H1 (cell line): ENCODE measurements around the gene RNPEPL1. TPM values are rescaled to one million over a fixed set of nuclear protein-coding genes. Genes with fewer than 3 reads are reported as not detected.

Experiments
- POLR2AphosphoS5 ChIP-seq: IDR thresholded peaks from 2 replicates; pipeline ENCODE4 v1.6.1; 2011; ENCODE audit warnings: low read depth, low read length
- TAF7 ChIP-seq: optimal IDR thresholded peaks from 2 replicates; pipeline ENCODE3; 2011; ENCODE audit warnings: low read depth, mild to moderate bottlenecking, inconsistent platforms, low read length, moderate library complexity, borderline replicate concordance
- TEAD4 ChIP-seq: IDR thresholded peaks from 2 replicates; pipeline ENCODE4 v1.6.1; 2012; ENCODE audit warnings: low read depth, low read length, inconsistent platforms, mixed read lengths
- polyA plus RNA-seq, 7 experiments: library from polyadenylated mRNA; depleted of rRNA in 3 of 7; stranded (reverse) in 5 of 7; unstranded in 2 of 7; fragments of >200 nt in 5 of 7; fragments of 200-250 nt in 2 of 7; gene quantifications; 1 replicate in 5 of 7; 2 replicates in 1 of 7; 4 replicates in 1 of 7; pipeline versions ENCODE4 v1.2.1 to v1.2.3, GENCODE V29; 2011 to 2013; ENCODE audit warnings: missing spikeins in 2 of 7, mixed read lengths in 2 of 7
- total RNA-seq: library from RNA; stranded (reverse); fragmentation: NEBNext Ultra II Directional; extraction: Animal tissue kit (Norgen Biotek cat#: 25700); gene quantifications from 2 replicates; pipeline ENCODE4 v1.2.1, GENCODE V29; 2021
- TF ChIP-seq, protein P1 (sequence below): fragments of 300-600 bp; sonication (generic); IDR thresholded peaks from 2 replicates; pipeline ENCODE4 v1.7.1; 2012; ENCODE audit warnings: low read length, moderate library complexity, mild to moderate bottlenecking, inconsistent platforms; ENCODE audit not compliant: insufficient replicate concordance
- TF ChIP-seq, protein P2 (sequence below): IDR thresholded peaks from 2 replicates; pipeline ENCODE4 v1.6.1; 2012; ENCODE audit warnings: low read length, inconsistent platforms

Gene RNPEPL1
- total and polyA plus RNA-seq, 2 of the 8 experiments (the other 6 are each of a cell fraction or from before 2014, with no cell fraction given) = 9.0 to 11.3 TPM

DNA sequence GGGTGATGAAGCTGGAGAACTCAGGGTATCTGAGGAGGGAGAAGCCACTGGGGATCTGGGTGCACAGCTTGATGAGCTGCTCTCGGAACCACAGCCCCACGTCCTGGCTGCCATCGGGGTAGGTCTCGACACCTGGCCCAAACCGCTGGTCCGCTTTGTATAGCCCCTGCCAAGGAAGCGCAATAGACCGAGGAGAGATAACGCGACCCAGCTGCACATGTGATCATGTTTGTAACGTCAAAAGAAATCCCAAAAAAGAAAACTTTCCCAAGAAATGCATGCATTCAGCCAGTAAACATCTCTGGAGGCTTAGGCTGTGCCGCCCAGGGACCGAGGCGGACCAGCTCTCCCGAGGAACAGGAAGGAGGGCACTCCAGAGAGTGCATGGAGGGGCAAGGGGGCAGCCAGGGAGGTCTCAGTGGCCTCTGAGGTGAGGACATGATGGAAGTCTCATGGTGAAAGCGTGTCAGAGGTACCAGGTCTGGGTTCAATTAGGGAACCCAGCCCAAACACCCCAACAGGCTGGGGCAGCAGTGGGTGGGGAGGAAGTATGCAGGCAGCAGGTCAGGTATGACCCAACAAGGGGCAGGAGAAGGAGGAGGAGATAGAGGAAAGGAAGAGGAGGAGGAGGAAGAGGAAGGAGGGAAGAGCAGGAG is 38.8 kb upstream of the RNPEPL1 start (continued):
- TF ChIP-seq, protein P1, sequence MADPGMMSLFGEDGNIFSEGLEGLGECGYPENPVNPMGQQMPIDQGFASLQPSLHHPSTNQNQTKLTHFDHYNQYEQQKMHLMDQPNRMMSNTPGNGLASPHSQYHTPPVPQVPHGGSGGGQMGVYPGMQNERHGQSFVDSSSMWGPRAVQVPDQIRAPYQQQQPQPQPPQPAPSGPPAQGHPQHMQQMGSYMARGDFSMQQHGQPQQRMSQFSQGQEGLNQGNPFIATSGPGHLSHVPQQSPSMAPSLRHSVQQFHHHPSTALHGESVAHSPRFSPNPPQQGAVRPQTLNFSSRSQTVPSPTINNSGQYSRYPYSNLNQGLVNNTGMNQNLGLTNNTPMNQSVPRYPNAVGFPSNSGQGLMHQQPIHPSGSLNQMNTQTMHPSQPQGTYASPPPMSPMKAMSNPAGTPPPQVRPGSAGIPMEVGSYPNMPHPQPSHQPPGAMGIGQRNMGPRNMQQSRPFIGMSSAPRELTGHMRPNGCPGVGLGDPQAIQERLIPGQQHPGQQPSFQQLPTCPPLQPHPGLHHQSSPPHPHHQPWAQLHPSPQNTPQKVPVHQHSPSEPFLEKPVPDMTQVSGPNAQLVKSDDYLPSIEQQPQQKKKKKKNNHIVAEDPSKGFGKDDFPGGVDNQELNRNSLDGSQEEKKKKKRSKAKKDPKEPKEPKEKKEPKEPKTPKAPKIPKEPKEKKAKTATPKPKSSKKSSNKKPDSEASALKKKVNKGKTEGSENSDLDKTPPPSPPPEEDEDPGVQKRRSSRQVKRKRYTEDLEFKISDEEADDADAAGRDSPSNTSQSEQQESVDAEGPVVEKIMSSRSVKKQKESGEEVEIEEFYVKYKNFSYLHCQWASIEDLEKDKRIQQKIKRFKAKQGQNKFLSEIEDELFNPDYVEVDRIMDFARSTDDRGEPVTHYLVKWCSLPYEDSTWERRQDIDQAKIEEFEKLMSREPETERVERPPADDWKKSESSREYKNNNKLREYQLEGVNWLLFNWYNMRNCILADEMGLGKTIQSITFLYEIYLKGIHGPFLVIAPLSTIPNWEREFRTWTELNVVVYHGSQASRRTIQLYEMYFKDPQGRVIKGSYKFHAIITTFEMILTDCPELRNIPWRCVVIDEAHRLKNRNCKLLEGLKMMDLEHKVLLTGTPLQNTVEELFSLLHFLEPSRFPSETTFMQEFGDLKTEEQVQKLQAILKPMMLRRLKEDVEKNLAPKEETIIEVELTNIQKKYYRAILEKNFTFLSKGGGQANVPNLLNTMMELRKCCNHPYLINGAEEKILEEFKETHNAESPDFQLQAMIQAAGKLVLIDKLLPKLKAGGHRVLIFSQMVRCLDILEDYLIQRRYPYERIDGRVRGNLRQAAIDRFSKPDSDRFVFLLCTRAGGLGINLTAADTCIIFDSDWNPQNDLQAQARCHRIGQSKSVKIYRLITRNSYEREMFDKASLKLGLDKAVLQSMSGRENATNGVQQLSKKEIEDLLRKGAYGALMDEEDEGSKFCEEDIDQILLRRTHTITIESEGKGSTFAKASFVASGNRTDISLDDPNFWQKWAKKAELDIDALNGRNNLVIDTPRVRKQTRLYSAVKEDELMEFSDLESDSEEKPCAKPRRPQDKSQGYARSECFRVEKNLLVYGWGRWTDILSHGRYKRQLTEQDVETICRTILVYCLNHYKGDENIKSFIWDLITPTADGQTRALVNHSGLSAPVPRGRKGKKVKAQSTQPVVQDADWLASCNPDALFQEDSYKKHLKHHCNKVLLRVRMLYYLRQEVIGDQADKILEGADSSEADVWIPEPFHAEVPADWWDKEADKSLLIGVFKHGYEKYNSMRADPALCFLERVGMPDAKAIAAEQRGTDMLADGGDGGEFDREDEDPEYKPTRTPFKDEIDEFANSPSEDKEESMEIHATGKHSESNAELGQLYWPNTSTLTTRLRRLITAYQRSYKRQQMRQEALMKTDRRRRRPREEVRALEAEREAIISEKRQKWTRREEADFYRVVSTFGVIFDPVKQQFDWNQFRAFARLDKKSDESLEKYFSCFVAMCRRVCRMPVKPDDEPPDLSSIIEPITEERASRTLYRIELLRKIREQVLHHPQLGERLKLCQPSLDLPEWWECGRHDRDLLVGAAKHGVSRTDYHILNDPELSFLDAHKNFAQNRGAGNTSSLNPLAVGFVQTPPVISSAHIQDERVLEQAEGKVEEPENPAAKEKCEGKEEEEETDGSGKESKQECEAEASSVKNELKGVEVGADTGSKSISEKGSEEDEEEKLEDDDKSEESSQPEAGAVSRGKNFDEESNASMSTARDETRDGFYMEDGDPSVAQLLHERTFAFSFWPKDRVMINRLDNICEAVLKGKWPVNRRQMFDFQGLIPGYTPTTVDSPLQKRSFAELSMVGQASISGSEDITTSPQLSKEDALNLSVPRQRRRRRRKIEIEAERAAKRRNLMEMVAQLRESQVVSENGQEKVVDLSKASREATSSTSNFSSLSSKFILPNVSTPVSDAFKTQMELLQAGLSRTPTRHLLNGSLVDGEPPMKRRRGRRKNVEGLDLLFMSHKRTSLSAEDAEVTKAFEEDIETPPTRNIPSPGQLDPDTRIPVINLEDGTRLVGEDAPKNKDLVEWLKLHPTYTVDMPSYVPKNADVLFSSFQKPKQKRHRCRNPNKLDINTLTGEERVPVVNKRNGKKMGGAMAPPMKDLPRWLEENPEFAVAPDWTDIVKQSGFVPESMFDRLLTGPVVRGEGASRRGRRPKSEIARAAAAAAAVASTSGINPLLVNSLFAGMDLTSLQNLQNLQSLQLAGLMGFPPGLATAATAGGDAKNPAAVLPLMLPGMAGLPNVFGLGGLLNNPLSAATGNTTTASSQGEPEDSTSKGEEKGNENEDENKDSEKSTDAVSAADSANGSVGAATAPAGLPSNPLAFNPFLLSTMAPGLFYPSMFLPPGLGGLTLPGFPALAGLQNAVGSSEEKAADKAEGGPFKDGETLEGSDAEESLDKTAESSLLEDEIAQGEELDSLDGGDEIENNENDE = no peak
- TF ChIP-seq, protein P2, sequence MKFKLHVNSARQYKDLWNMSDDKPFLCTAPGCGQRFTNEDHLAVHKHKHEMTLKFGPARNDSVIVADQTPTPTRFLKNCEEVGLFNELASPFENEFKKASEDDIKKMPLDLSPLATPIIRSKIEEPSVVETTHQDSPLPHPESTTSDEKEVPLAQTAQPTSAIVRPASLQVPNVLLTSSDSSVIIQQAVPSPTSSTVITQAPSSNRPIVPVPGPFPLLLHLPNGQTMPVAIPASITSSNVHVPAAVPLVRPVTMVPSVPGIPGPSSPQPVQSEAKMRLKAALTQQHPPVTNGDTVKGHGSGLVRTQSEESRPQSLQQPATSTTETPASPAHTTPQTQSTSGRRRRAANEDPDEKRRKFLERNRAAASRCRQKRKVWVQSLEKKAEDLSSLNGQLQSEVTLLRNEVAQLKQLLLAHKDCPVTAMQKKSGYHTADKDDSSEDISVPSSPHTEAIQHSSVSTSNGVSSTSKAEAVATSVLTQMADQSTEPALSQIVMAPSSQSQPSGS = no peak
- TF ChIP-seq TEAD4 (no peak), TAF7 (no peak), POLR2AphosphoS5 (no peak)
